GM19351 (cell line): Measurements from ENCODE around the gene HCRTR1.
"Not testable (repeated sequence)": the region's sequence is repeated elsewhere in the genome, so short reads cannot be mapped to it uniquely, and the experiment has no call there.

ENCODE experiments used
- ATAC-seq: cut with Tn5 transposase; IDR thresholded peaks from one replicate; pipeline ENCODE4 v1.9.1; 2021; ENCODE audit warnings: mild to moderate bottlenecking, moderate library complexity; ENCODE audit not compliant: unreplicated experiment

The HCRTR1 gene

DNA sequence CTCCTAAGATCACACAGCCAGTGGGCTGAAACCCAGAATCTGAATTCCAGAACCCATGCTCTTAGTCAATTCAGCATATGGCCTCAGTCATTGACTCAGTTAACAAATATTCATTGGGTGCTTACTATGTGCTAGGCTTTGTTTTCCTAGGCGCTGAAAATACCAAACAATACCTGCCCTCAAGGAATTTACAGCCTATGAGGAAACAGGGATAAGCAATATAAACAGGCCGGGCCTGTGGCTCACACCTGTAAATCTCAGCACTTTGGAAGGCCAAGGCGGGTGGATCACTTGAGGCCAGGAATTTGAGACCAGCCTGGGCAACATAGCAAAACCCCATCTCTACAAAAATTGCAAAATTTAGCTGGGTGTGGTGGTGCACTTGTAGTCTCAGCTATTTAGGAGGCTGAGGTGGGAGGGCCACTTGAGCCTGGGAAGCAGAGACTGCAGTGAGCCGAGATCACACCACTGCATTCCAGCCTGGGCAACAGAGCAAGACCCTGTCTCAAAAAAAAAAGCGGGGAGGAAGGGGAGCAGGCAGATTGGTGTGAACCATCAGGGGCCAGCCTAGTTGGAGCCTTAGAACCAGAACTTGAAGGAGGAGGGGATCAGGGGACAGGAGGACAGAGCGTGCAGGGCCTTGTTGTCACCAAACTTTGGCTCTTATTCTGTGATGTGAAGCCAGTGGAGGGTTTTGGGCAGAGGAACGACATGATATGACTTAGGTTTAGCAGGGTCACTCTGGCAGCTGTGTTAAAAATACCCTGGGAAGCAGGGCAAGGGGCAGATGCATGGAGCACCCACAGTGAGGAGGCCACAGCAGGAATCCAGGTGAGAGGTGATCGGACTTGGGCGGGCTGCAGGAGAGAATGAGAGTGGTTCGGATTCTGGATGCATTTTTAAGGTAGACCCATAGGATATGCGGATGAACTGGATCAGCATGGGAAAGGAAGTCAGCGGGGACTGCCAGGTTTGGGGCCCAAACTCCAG lies 35.4 kb upstream of the HCRTR1 start:
- no peak for ATAC-seq

DNA sequence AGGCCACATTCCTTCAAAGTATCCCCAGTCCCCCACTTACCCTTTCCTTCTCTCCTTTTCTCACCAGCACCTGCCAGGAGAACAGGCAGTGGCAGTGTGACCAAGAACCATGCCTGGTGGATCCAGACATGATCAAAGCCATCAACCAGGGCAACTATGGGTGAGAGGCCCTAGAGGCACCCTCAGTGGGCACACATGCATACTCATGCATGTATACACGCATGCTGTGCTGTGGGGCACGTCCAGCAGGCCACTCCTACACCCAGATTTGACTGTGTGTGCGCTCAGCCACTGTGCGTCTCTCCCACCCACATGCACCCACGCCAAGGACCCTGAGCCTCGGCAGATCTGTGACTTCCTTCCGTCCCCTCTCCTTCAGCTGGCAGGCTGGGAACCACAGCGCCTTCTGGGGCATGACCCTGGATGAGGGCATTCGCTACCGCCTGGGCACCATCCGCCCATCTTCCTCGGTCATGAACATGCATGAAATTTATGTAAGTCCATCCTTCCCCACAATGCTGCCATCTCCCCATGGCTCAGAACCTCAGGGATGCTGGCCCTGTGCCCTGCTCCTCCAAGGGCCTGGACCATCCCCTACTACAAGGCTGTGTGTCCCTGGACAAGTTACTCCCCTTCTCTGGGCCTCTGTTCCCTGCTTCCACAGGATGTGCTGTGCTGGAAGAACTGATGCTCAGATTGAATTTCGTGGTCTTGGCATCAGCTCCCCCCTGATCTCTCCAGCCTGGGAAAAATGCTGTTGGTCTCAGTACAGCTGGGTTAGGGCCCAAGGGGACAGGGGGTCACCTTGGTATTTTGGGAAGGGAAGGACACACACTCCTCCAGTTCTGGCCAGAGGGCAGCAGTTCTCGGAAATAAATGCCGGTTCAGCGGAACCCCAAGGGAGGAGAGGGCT lies 34.2 kb upstream of the HCRTR1 start:
- no peak for ATAC-seq

DNA sequence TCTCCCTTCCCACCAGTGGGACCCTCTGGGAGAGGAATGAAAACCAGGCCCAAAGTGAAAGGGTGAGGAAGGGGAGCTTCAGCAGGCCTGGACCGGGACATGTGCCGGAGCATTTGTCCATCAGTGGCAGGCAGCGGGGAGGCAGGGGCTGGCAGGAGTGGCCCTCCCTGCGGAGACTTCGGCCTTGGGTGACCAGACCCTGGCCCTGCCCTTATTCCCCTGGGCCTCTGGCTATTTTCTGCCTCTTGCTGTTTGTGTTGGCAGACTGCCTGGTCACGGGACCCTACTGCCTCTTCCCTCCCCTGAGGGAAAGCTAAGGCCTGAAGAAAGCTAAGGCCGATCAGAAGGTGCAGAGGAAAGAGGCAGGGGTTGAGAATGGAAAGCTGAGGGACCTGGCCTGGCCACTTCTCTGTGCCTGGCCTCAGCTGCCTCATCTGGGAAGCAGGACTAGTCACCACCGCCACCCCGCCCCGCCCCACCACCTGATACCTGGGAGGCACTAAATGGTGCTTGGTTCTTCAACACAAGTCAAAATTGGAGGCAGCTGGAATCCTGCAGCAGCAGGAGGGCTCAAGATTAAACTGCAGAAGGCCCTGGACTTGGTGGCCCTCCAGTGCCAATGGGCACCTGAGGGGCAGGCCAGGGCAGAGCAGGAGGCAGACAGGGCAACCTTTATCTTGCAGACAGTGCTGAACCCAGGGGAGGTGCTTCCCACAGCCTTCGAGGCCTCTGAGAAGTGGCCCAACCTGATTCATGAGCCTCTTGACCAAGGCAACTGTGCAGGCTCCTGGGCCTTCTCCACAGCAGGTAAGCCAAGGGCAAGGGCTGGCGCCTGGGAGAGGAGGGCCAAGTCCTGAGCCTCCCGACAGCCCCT lies 33.3 kb upstream of the HCRTR1 start:
- ATAC-seq = no peak

DNA sequence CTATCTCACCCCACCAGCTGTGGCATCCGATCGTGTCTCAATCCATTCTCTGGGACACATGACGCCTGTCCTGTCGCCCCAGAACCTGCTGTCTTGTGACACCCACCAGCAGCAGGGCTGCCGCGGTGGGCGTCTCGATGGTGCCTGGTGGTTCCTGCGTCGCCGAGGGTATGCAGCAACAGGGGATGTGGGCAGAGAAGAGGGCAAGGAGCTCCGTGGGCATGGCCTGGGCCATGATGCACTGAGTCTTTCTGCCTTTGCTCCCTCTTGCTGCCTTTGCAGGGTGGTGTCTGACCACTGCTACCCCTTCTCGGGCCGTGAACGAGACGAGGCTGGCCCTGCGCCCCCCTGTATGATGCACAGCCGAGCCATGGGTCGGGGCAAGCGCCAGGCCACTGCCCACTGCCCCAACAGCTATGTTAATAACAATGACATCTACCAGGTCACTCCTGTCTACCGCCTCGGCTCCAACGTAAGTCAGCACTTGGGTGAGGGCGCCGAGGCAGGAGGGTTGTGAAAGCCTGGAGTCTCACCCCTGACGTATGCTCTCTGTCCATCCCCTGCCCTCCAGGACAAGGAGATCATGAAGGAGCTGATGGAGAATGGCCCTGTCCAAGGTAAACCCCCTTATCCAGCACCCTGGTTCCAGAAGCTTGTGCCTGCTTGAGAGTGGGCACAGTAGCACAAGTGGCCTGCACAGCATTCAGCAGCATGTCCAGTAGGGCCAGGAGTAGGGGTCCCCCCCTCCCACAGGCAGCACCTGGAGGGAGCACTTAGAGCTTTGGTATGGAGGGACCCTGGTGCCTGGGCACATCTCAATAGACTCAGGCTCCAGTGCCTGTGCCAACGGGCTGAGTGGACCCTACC lies 32.4 kb upstream of the HCRTR1 start:
- no peak for ATAC-seq

DNA sequence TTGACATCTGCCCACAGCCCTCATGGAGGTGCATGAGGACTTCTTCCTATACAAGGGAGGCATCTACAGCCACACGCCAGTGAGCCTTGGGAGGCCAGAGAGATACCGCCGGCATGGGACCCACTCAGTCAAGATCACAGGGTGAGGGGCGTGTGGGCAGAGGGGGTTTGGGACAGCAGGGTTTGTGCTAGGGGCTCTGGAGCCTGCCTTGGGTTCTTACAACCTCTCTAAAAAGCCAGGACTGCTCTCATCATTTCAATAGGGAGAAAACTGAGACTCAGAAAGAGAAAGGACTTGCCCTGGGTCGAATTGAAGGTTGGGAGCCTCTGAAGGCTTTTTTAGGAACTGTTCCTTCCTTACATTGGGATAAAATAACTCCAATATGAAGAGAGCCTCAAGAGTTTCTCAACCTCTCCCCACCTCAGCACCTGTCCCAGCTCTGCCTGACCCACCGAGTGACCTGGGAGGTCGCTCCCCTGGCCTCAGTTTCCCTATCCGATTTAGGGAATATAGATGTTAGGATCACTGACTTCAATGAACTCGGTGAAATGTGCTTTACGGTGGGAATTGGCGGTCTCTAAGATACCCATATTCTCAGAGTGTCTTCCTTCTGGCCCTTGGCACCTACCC lies 31.6 kb upstream of the HCRTR1 start:
- ATAC-seq = no peak

DNA sequence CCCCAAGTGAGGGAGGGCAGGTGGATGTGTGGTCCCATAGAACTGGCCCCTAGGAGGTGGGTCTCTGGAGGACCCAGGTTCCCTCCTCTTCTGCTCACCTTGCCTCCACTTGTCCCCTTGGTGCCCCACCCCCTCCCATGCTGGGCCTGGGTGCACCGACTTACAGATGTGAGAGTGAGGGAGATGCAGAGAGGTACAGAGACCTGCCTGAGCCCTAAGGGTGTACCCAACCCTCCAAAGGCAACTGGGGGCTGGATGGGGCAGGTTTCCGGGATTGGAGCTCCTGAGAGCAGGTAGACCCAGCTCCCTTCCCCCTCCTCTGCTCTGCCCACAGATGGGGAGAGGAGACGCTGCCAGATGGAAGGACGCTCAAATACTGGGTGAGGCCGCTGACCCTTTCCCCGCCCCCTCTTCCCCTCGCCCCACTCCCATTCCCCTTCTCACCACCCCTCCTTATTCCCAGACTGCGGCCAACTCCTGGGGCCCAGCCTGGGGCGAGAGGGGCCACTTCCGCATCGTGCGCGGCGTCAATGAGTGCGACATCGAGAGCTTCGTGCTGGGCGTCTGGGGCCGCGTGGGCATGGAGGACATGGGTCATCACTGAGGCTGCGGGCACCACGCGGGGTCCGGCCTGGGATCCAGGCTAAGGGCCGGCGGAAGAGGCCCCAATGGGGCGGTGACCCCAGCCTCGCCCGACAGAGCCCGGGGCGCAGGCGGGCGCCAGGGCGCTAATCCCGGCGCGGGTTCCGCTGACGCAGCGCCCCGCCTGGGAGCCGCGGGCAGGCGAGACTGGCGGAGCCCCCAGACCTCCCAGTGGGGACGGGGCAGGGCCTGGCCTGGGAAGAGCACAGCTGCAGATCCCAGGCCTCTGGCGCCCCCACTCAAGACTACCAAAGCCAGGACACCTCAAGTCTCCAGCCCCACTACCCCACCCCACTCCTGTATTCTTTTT lies 30.8 kb upstream of the HCRTR1 start:
- ATAC-seq = no peak

DNA sequence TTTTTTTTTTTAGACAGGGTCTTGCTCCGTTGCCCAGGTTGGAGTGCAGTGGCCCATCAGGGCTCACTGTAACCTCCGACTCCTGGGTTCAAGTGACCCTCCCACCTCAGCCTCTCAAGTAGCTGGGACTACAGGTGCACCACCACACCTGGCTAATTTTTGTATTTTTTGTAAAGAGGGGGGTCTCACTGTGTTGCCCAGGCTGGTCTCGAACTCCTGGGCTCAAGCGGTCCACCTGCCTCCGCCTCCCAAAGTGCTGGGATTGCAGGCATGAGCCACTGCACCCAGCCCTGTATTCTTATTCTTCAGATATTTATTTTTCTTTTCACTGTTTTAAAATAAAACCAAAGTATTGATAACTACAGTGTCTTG lies 30.2 kb upstream of the HCRTR1 start:
- not testable (repeated sequence) for ATAC-seq

DNA sequence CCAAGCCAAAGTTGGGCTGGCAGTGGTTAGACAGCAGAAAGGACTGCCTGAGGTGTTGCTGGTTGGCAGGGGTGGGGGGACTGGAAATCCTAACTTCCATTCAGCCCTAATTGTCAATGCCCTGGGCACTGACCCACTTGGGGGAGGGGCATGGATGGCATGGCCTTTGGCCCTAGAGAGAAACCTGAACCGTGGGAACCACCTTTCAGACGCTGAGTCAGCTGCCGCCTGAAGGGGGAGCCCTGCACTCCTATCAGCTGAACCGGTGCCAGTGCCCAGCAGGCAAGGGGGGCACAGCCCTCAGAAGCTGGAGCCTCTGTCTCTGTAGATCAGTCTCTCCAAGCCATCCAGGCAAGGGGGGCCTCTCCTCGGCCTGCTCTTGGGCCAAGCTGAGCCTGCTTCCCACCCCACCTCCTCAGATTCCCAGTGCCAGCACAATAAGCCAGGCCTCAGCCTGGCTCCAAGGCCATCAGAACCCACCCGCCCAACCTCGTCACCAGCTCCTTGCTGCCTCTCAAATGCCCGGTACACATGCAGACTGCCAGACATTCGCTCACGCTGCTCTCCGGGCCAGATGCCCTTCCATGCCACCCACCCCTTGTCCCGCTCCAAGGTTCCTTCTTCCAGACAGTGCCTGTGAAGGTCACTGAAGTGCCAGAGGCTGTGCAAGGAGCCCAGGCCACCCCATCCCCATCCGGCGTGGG lies 29.6 kb upstream of the HCRTR1 start:
- ATAC-seq = no peak

DNA sequence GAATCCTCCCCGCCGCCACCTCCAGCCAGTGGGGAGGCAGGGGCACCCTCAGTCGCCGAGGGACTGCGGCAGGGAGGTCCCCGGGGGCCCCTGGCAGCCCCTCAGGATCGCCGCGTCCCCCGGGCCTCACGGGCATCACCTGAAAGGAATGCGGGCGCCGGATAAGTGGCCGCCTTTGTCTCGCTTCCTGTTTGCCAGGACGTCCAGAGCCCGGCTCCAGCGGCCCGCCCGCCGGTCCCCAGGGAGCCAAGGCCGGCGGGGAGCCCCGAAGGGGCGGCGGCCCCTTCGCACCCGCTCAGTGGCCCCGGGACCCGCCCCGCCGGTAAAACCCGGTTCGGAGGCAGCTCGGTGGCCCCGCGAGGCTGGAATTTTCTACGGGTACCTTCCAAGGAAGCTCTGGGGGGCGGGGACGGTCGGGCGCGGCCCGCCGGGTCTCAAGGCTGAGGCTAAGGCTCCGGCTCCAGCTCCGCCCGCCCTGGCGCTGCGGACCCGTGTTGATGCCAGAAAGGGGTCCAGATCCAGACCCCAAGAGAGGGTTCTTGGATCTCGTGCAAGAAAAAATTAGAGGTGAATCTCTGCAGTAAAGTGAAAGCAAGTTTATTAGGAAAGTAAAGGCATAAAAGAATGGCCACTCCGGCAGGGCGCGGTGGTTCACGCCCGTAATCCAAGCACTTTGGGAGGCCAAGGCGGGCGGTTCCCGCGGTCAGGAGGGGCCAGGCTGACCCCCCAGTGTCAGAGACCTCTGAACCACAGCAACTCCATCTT lies 28.6 kb upstream of the HCRTR1 start:
- no peak for ATAC-seq

DNA sequence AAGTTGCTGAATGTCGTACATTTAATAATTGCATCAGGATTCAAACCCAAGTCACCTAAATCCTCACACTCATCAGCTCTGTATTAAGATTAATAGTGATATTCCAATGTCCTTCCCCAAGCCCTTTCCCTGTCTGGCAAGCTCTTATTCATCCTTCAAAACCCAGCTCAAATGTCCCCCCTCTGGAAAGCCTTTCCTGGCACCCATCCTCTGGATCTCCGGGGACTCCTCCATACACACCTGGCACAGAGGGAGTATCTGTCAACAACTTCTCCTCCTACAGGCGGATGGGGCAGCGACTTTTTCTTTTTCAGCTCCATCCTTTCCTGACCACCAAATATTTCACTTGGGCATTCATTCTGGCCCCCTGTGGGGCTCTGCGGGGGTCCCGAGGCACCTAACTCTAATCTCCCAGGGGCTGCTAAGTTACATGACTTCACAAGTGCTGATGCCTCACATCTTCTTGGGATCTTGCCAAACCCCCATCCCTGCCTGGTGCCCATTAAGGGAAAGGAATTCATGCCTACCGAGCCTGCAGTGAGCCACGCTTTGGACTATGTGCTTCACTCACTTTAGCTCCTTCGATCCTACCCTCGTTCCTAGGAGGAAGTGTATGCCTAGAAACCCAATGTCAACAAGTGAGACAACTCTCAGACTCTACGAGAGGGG lies 25.9 kb upstream of the HCRTR1 start:
- no peak for ATAC-seq

DNA sequence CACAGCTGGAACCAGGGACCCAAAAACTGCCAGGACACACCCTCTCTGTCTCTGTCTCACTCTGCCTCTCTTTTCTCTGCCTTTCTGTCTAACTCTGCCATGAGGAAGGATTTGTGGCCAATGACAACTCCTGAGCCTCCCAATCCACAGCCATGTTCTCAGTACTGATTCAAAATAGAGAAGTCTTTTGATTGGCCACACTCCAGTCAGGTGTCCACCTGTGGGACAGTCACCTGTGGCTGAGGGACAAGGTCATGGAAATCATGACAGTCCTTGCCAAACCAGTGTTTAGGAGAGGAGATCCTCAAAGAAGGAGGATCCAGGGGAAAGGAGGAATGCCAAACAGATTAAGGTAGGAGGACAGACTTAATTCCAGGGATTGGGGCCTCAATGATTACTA lies 25.4 kb upstream of the HCRTR1 start:
- ATAC-seq = no peak

DNA sequence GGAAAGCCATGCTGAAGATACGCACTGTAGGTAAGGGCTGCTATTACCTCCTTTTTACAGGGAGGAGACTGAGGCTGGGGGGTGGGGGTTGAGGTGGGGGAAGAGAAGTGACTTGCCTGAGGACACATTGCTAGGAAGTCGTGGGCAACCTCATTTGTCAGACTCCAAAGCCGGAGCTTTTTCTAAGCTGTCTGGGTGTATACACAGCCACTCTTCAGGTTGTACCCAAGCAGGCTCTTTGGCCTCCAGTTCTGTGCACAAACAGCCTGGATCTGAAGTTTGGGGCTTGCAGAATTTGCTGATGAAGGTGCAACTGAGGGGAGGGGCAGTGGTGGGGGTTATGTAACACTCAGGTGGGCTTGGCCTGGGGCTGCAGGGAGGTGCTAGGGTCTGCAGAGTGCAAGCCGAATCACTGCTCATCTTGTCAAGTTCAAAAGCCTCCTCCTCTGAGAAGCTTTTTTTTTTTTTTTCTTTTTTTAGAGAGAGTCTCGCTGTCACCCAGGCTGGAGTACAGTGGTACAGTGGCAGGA lies 24.3 kb upstream of the HCRTR1 start:
- no peak for ATAC-seq

DNA sequence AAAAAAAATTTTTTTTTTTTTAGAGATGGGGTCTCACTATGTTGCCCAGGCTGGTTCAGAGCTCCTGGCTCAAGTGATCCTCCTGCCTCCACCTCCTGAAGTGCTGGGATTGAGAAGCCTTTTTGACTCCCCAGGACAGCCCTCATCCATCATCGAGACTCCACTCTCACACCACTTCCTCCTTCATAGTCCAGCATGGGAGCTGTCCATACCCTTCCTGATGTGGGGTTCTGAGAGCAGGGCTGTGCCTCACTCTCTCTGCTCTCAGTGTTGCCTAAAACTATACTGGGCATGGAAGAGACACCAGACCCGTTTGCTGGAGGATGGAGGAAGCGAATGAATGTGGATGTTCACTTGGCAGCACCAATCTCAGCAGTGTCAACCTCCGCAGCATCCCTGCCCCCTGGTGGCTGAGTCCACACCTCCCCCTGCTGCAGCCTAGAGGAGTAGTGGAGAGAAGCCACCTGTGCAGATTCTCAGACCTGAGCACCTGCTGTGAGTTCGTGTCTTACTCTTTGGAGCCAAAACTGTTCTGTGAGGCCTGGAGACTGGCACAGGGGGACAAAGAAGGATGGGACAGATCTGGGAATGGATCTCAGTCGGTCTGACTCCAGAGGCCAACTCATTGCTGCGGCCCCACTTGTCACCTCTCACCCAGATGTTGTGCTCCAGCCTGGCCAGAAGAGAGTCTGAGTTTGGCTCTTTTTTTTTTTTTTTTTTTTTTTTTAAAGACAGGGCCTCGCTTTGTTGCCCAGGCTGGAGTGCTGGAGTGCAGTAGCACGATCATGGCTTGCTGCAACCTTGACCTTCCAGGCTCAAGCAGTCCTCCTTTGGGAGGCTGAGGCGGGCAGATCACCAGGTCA lies 23.5 kb upstream of the HCRTR1 start:
- ATAC-seq = peak; percentile 60

DNA sequence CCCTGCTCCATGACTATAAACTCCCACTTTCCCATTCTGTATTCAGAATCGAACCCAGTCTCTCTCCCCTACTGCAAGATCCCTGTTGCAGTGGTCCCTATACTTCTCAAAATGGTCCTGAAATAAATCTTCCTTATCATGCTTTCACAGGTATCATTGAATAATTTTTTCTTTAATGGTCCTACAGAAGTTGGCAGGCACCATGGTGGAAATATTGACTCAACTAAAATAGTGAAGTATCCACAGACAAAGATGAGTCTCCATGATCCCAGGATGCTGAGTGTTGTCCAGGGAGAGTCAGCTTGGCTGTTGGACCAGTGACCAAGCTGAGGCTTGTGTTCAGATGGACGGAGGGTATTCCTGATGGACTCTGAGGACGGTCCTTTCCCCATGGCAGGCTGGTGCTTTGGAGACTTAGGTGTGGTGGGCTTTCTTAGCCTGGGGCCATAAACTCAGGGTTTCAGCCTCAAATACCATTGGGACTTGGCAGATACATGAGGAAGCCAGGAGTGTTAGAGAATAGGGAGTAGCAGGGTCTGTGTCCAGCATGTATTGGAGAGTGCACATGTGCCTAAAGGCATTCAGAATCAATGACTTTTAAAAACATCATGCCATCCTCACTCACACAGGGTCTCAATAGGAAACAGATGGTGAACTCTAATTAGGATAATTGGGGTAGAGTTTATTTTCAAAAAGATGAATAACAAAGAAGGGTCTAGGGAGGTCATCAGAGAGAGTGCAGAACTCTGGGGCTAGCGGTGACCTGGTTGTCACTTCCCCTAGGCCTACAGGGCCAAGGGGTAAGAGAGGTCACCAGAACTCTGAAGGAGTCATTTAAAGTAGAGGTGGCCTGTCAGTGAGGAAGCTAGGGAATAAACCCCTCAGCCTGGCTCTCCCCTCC lies 21.4 kb upstream of the HCRTR1 start:
- no peak for ATAC-seq
